ENCODE results near the gene HOXC11.
A peak's percentile ranks its signal among the peaks of the same experiment; 100 is the strongest.

The HOXC11 gene

GRCh38 chr12:53937596-53938325 is 35.2 kb upstream of the HOXC11 start:
- intact Hi-C loops (cut with DNase I; ENCODE audit: low total_unique reads), result no loop called here
- no peaks in the 10 kb centered on the region for H3K9me3 ChIP-seq
- H3K4me3 ChIP-seq, result peak overlapping the region; percentile 14 to 61
- no peak for TF ChIP-seq CTCF (IDR thresholded peaks at IDR 0.05)
- H3K4me1 ChIP-seq, result peaks cover 0 to 32% (median 15%) of the 10 kb centered on the region in 4 donors
- peaks cover 9 to 91% of the 10 kb centered on the region in 2 donors for H3K27me3 ChIP-seq
- no peaks in the 10 kb centered on the region for H3K36me3 ChIP-seq
- DNase-seq, result no peak
- no peak overlapping the region for H3K27ac ChIP-seq

DNA sequence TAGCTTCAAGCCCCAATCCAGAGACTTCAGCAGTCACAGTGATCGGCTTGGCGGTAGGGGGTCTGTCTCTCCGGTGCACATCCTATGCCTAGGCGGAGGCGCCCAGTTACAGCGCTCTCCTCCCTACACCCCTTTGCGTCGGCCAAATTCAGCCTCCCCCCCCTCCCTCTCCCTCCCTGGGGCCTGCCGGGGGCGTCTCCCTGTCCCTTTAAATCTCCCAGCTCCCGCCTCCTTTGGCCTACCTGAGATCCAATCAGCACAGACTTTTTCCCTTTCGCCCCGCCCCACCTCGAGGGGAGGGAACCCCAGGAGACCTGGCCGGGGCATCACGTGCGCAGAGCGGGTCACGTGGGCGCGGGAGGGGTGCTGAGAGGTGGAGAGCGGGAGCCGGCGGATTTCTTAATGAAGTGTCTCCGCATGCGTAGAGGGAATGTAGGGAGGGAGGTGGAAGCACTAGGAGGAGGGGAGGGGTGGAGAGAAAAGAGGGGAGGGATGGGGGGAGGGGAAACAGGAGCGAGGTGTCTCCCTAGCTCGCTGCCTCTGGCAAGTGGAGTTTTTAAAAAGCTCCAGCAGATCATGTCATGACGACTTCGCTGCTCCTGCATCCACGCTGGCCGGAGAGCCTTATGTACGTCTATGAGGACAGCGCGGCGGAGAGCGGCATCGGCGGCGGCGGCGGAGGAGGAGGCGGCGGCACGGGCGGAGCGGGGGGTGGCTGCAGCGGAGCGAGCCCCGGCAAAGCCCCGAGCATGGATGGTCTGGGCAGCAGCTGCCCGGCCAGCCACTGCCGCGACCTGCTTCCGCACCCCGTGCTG is 34.4 kb upstream of the HOXC11 start, which contains the start of gene HOXC13:
HOXC13 (plus strand) TSS at position 506 of the 815 bp plus-strand sequence; CDS start at position 582, 76 bp downstream.
- Histone ChIP-seq H3K27ac (peak within 1 kb of the TSS; percentile 20 to 56), H3K4me3 (peak within 1 kb of the TSS; percentile 47 to 61), H3K9me3 (no peaks in the 10 kb centered on the region), H3K36me3 (no peaks in the 10 kb centered on the region), H3K27me3 (peaks cover 9 to 91% of the 10 kb centered on the region in 2 donors), H3K4me1 (peaks cover 0 to 32% (median 15%) of the 10 kb centered on the region in 4 donors)
- peak; percentile 84 to 93 for DNase-seq
- intact Hi-C loops (cut with DNase I; ENCODE audit: low total_unique reads), result no loop called here
- TF ChIP-seq CTCF (IDR thresholded peaks at IDR 0.05), result no peak

- no peaks in the 10 kb centered on the region for H3K9me3 ChIP-seq
- peak in 1 of 2 donors; percentile 44 for DNase-seq
- no peak for TF ChIP-seq CTCF (IDR thresholded peaks at IDR 0.05)
- peak overlapping the region; percentile 20 to 56 for H3K27ac ChIP-seq
- peaks cover 0 to 32% (median 15%) of the 10 kb centered on the region in 4 donors for H3K4me1 ChIP-seq
- H3K27me3 ChIP-seq, result peaks cover 9 to 90% of the 10 kb centered on the region in 2 donors
- intact Hi-C loops (cut with DNase I; ENCODE audit: low total_unique reads), result no loop called here
- no peaks in the 10 kb centered on the region for H3K36me3 ChIP-seq
- peak overlapping the region; percentile 47 to 61 for H3K4me3 ChIP-seq
Observed at GRCh38 chr12:53939141-53940108, 33.5 kb upstream of the HOXC11 start.

DNA sequence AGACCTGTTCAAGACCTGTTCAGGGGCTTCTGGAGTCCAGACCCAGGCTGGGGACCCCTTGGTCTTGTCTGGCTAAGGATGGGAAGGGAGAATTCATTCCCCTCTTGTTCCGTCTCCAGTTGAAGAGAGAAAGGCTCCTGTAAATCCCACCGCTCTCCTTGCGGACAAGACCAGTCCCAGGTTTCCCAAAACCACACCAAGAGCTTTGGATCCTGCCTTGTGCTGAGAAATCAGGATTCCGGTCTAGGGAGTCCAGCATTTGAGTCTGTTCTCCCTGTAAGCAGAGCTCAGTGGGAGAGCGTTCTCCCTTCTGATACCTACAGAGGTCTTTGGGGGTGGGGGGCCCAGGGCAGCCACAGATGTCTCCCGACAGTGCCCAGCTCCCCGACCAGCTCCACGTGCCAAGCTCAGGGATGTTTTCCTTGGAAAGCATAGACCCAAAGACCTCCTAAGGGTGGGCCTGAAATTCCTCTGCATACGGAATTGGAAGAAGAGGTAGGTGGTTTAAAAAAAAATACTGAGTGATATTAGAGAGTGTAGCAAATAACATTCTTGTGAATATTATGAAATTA is 32.4 kb upstream of the HOXC11 start:
- no peak overlapping the region for H3K27ac ChIP-seq
- peaks cover 0 to 32% (median 15%) of the 10 kb centered on the region in 4 donors for H3K4me1 ChIP-seq
- intact Hi-C loops (cut with DNase I; ENCODE audit: low total_unique reads), result no loop called here
- TF ChIP-seq CTCF (IDR thresholded peaks at IDR 0.05), result no peak
- DNase-seq, result no peak
- H3K4me3 ChIP-seq, result peak overlapping the region in 1 of 2 donors; percentile 61
- H3K9me3 ChIP-seq, result no peaks in the 10 kb centered on the region
- H3K36me3 ChIP-seq, result no peaks in the 10 kb centered on the region
- peaks cover 9 to 90% of the 10 kb centered on the region in 2 donors for H3K27me3 ChIP-seq

- intact Hi-C loops (cut with DNase I; ENCODE audit: low total_unique reads), result no loop called here
- Histone ChIP-seq H3K9me3 (no peaks in the 10 kb centered on the region), H3K4me3 (no peak overlapping the region), H3K27me3 (peaks cover 9 to 90% of the 10 kb centered on the region in 2 donors), H3K27ac (no peak overlapping the region), H3K4me1 (peaks cover 0 to 32% (median 15%) of the 10 kb centered on the region in 4 donors), H3K36me3 (no peaks in the 10 kb centered on the region)
- TF ChIP-seq CTCF (IDR thresholded peaks at IDR 0.05), result no peak
- no peak for DNase-seq
Observed at GRCh38 chr12:53941187-53941586, 31.7 kb upstream of the HOXC11 start.

Data from tibial artery (tissue), 4 donors.